ENCODE data around the gene RAPGEF1.

DNA sequence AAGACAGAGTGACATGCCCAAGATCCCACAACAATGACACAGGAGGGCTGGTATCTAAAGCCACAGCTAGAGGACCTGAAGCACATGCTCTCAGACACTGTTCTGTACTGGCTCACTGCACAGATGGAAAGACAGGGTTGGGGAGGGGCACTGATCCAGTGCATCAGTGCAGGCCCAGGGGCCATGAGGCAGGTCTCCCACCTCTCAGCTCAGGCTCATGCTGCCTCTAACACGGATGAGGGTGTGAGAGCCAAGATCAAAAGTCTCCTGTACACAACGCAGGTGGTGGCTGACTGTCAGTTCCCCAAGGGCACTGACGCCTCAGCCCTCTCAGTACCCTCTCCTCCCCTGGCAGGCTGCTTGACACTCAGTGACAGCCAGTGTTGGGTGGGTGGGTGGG, 10.9 kb downstream of the RAPGEF1 start:
- TF ChIP-seq ELK1 (IDR thresholded peaks at IDR 0.05; ENCODE audit: low read depth, low read length) (no peak), POLR2AphosphoS2 (conservative IDR thresholded peaks at IDR 0.05; ENCODE audit: low read length) (no peak), SMC3 (IDR thresholded peaks at IDR 0.05) (no peak), POLR2A (IDR thresholded peaks at IDR 0.05; ENCODE audit: low read length) (no peak)
- TF ChIP-seq, protein P1, sequence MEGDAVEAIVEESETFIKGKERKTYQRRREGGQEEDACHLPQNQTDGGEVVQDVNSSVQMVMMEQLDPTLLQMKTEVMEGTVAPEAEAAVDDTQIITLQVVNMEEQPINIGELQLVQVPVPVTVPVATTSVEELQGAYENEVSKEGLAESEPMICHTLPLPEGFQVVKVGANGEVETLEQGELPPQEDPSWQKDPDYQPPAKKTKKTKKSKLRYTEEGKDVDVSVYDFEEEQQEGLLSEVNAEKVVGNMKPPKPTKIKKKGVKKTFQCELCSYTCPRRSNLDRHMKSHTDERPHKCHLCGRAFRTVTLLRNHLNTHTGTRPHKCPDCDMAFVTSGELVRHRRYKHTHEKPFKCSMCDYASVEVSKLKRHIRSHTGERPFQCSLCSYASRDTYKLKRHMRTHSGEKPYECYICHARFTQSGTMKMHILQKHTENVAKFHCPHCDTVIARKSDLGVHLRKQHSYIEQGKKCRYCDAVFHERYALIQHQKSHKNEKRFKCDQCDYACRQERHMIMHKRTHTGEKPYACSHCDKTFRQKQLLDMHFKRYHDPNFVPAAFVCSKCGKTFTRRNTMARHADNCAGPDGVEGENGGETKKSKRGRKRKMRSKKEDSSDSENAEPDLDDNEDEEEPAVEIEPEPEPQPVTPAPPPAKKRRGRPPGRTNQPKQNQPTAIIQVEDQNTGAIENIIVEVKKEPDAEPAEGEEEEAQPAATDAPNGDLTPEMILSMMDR (IDR thresholded peaks at IDR 0.05): no peak
